Osteoblast (primary cell): ENCODE results near the gene GNAQ. TPM values are rescaled to one million over a fixed set of nuclear protein-coding genes. Genes with fewer than 3 reads are reported as not detected.

Source experiments
- DNase-seq: peaks from one replicate; pipeline ENCODE4 v3.0.0; 2011; ENCODE audit warnings: low spot score, mixed read lengths; ENCODE audit not compliant: insufficient read length; ENCODE audit errors: missing footprints
- H2AFZ ChIP-seq: 2 replicates; pipeline ENCODE4 v1.6.0; 2011; ENCODE audit warnings: mild to moderate bottlenecking, low read length
- H3K27ac ChIP-seq: 2 replicates; pipeline ENCODE4 v1.5.1; 2011; ENCODE audit warnings: mild to moderate bottlenecking, low read depth, low read length, moderate library complexity
- H3K27me3 ChIP-seq: 2 replicates; pipeline ENCODE4 v1.6.0; 2012; ENCODE audit warnings: mild to moderate bottlenecking, control low read depth, inconsistent platforms, low read length, moderate library complexity; ENCODE audit not compliant: insufficient read depth
- H3K36me3 ChIP-seq: 2 replicates; pipeline ENCODE4 v1.5.1; 2011; ENCODE audit warnings: mild to moderate bottlenecking, low read length, control low read depth, moderate library complexity; ENCODE audit not compliant: insufficient read depth
- H3K4me1 ChIP-seq: 2 replicates; pipeline ENCODE4 v1.5.1; 2011; ENCODE audit warnings: mild to moderate bottlenecking, low read length, control low read depth, moderate library complexity; ENCODE audit not compliant: insufficient read depth
- H3K4me2 ChIP-seq: 2 replicates; pipeline ENCODE4 v1.6.0; 2011; ENCODE audit warnings: mild to moderate bottlenecking, low read length; ENCODE audit not compliant: insufficient read depth
- H3K4me3 ChIP-seq: fragments of 200-600 bp; sonication (generic); 3 replicates; pipeline ENCODE4 v1.5.1; 2012; ENCODE audit warnings: mild to moderate bottlenecking, low read length, inconsistent platforms; ENCODE audit not compliant: insufficient read depth
- H3K79me2 ChIP-seq: 2 replicates; pipeline ENCODE4 v1.6.0; 2012; ENCODE audit warnings: mild to moderate bottlenecking, low read length, control low read depth, inconsistent platforms; ENCODE audit not compliant: insufficient read depth
- H3K9me3 ChIP-seq: 2 replicates; pipeline ENCODE4 v1.5.1; 2011; ENCODE audit warnings: low read depth, low read length, control low read depth
- H4K20me1 ChIP-seq: 2 replicates; pipeline ENCODE4 v1.6.0; 2012; ENCODE audit warnings: mild to moderate bottlenecking, low read length, control low read depth; ENCODE audit not compliant: insufficient read depth
- CTCF ChIP-seq: IDR thresholded peaks from 2 replicates; pipeline ENCODE4 v1.5.1; 2011; ENCODE audit warnings: mild to moderate bottlenecking, low read depth, low read length, moderate library complexity; ENCODE audit errors: extremely low read depth
- total RNA-seq: library from RNA; depleted of rRNA; stranded (reverse); fragments of >200 nt; gene quantifications from 2 replicates; pipeline ENCODE4 v1.2.3, GENCODE V29; 2012

Gene GNAQ
- total RNA-seq, 1 donor: 64.8 TPM

DNA sequence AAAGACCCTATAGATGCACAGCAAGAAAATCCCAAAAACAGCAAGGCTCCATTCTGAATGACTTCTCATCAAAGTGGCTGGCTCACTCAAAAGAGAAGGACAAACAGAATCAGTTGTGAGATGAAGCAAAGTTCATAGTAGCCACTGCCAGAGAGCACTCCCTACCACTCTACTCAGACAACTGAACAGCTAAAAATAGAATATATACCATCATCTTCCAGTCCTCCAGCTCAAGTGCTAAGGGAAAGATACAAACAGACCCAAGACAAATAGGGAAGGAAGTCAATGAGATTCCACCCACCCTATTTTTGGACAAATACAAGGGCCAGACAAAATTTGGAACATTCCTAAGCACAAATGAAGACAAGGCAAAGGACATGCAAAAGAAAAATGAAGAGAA is 20.6 kb downstream of the GNAQ start:
- Histone ChIP-seq H2AFZ (no peak overlapping the region), H4K20me1 (peaks cover 30% of the 10 kb centered on the region), H3K79me2 (peaks cover 92% of the 10 kb centered on the region), H3K4me2 (no peak overlapping the region), H3K27me3 (no peaks in the 10 kb centered on the region), H3K9me3 (no peaks in the 10 kb centered on the region), H3K27ac (no peak overlapping the region), H3K4me1 (peaks cover 33% of the 10 kb centered on the region), H3K36me3 (no peaks in the 10 kb centered on the region), H3K4me3 (no peak overlapping the region)
- peak; percentile 25 for DNase-seq
- no peak for TF ChIP-seq CTCF

- no peaks in the 10 kb centered on the region for H3K27me3 ChIP-seq
- H3K36me3 ChIP-seq: no peaks in the 10 kb centered on the region
- peaks cover 32% of the 10 kb centered on the region for H4K20me1 ChIP-seq
- H3K79me2 ChIP-seq: peaks cover 93% of the 10 kb centered on the region
- no peak overlapping the region for H3K4me2 ChIP-seq
- no peak overlapping the region for H3K4me3 ChIP-seq
- peaks cover 33% of the 10 kb centered on the region for H3K4me1 ChIP-seq
- no peak for TF ChIP-seq CTCF
- H2AFZ ChIP-seq: no peak overlapping the region
- H3K27ac ChIP-seq: no peak overlapping the region
- no peak for DNase-seq
- H3K9me3 ChIP-seq: no peaks in the 10 kb centered on the region
Measured at GRCh38 chr9:78010445-78010844, 21.2 kb downstream of the GNAQ start.

- Histone ChIP-seq H3K4me2 (no peak overlapping the region), H3K9me3 (no peaks in the 10 kb centered on the region), H2AFZ (no peak overlapping the region), H3K36me3 (no peaks in the 10 kb centered on the region), H3K27me3 (no peaks in the 10 kb centered on the region), H3K79me2 (peaks cover 94% of the 10 kb centered on the region), H3K4me3 (no peak overlapping the region), H3K4me1 (peaks cover 22% of the 10 kb centered on the region), H3K27ac (no peak overlapping the region), H4K20me1 (peaks cover 39% of the 10 kb centered on the region)
- no peak for TF ChIP-seq CTCF
- no peak for DNase-seq
Measured at GRCh38 chr9:78009186-78009585, 22.4 kb downstream of the GNAQ start.

GRCh38 chr9:78006734-78007133 is 24.9 kb downstream of the GNAQ start:
- H3K4me3 ChIP-seq: no peak overlapping the region
- H3K4me1 ChIP-seq: peaks cover 25% of the 10 kb centered on the region
- H2AFZ ChIP-seq: no peak overlapping the region
- H3K36me3 ChIP-seq: no peaks in the 10 kb centered on the region
- H3K27ac ChIP-seq: no peak overlapping the region
- DNase-seq: no peak
- no peak overlapping the region for H3K4me2 ChIP-seq
- H3K27me3 ChIP-seq: no peaks in the 10 kb centered on the region
- no peak for TF ChIP-seq CTCF
- H3K9me3 ChIP-seq: no peaks in the 10 kb centered on the region
- H4K20me1 ChIP-seq: peaks cover 47% of the 10 kb centered on the region
- peaks cover 99% of the 10 kb centered on the region for H3K79me2 ChIP-seq
